ENCODE data around the gene EIF4E1B. TPM values are rescaled to one million over a fixed set of nuclear protein-coding genes. Genes with fewer than 3 reads are reported as not detected.

EIF4E1B gene
- total RNA-seq, 2 donors from 2014 or later = not detected

GRCh38 chr5:176638437-176638836 is 8.0 kb downstream of the EIF4E1B start:
- Histone ChIP-seq H3K27ac (no peak overlapping the region), H3K4me1 (ENCODE audit: control insufficient read depth in 1 of 2, low read depth in 2 of 2) (no peaks in the 10 kb centered on the region), H3K4me3 (no peak overlapping the region), H3K36me3 (no peaks in the 10 kb centered on the region), H3K9me3 (no peaks in the 10 kb centered on the region), H3K27me3 (replicated peaks; ENCODE audit: insufficient read depth) (no peaks in the 10 kb centered on the region)
- TF ChIP-seq CTCF (IDR thresholded peaks at IDR 0.05) = no peak
- DNase-seq (ENCODE audit: low spot score) (no peak), ATAC-seq (ENCODE audit: insufficient number of reproducible peaks, low FRiP score, low read depth) (no peak)

- Histone ChIP-seq H3K9me3 (no peaks in the 10 kb centered on the region), H3K27me3 (replicated peaks; ENCODE audit: insufficient read depth) (no peaks in the 10 kb centered on the region), H3K4me1 (ENCODE audit: control insufficient read depth in 1 of 2, low read depth in 2 of 2) (no peaks in the 10 kb centered on the region), H3K36me3 (no peaks in the 10 kb centered on the region), H3K27ac (no peak overlapping the region), H3K4me3 (no peak overlapping the region)
- DNase-seq (ENCODE audit: low spot score) (no peak), ATAC-seq (ENCODE audit: insufficient number of reproducible peaks, low FRiP score, low read depth) (no peak)
- no peak for TF ChIP-seq CTCF (IDR thresholded peaks at IDR 0.05)
Measured at GRCh38 chr5:176639208-176639607, 8.7 kb downstream of the EIF4E1B start.

- TF ChIP-seq CTCF (IDR thresholded peaks at IDR 0.05) = no peak
- H3K27me3 ChIP-seq (replicated peaks; ENCODE audit: insufficient read depth) = no peaks in the 10 kb centered on the region
- ATAC-seq (ENCODE audit: insufficient number of reproducible peaks, low FRiP score, low read depth) (no peak), DNase-seq (ENCODE audit: low spot score) (no peak)
- no peaks in the 10 kb centered on the region for H3K4me1 ChIP-seq (ENCODE audit: control insufficient read depth in 1 of 2, low read depth in 2 of 2)
- no peaks in the 10 kb centered on the region for H3K36me3 ChIP-seq
- H3K9me3 ChIP-seq = no peaks in the 10 kb centered on the region
- no peak overlapping the region for H3K4me3 ChIP-seq
- no peak overlapping the region for H3K27ac ChIP-seq
Measured at GRCh38 chr5:176639981-176640380, 9.5 kb downstream of the EIF4E1B start.

GRCh38 chr5:176640616-176641015 is 10.1 kb downstream of the EIF4E1B start:
- no peak for TF ChIP-seq CTCF (IDR thresholded peaks at IDR 0.05)
- ATAC-seq (ENCODE audit: insufficient number of reproducible peaks, low FRiP score, low read depth) = no peak
- H3K4me1 ChIP-seq (ENCODE audit: control insufficient read depth in 1 of 2, low read depth in 2 of 2) = no peaks in the 10 kb centered on the region
- H3K27ac ChIP-seq = no peak overlapping the region
- no peak overlapping the region for H3K4me3 ChIP-seq
- no peak for DNase-seq (ENCODE audit: low spot score)
- no peaks in the 10 kb centered on the region for H3K9me3 ChIP-seq
- no peaks in the 10 kb centered on the region for H3K36me3 ChIP-seq
- H3K27me3 ChIP-seq (replicated peaks; ENCODE audit: insufficient read depth) = no peaks in the 10 kb centered on the region

- H3K36me3 ChIP-seq = no peaks in the 10 kb centered on the region
- ATAC-seq (ENCODE audit: insufficient number of reproducible peaks, low FRiP score, low read depth) = no peak
- no peaks in the 10 kb centered on the region for H3K27me3 ChIP-seq (replicated peaks; ENCODE audit: insufficient read depth)
- peaks cover 2 to 8% of the 10 kb centered on the region in 2 donors for H3K4me1 ChIP-seq (ENCODE audit: control insufficient read depth in 1 of 2, low read depth in 2 of 2)
- TF ChIP-seq CTCF (IDR thresholded peaks at IDR 0.05) = no peak
- no peak overlapping the region for H3K4me3 ChIP-seq
- DNase-seq (ENCODE audit: low spot score) = no peak
- no peak overlapping the region for H3K27ac ChIP-seq
- no peaks in the 10 kb centered on the region for H3K9me3 ChIP-seq
Measured at GRCh38 chr5:176642675-176643490, 12.4 kb downstream of the EIF4E1B start.
